ENCODE measurements around the gene RNASEH2B.

GRCh38 chr13:50892210-50892944, 17.2 kb upstream of the RNASEH2B start:
- TF ChIP-seq CTCF (IDR thresholded peaks at IDR 0.05; ENCODE audit: insufficient read depth, low read depth, low read length) = no peak
- TF ChIP-seq EZH2 (IDR thresholded peaks at IDR 0.05; ENCODE audit: insufficient read depth, low read length) = no peak
